ENCODE measurements around the gene KRT38. TPM values are rescaled to one million over a fixed set of nuclear protein-coding genes. Genes with fewer than 3 reads are reported as not detected.

The KRT38 gene
- not detected for total RNA-seq
- not detected for total RNA-seq (2013)

DNA sequence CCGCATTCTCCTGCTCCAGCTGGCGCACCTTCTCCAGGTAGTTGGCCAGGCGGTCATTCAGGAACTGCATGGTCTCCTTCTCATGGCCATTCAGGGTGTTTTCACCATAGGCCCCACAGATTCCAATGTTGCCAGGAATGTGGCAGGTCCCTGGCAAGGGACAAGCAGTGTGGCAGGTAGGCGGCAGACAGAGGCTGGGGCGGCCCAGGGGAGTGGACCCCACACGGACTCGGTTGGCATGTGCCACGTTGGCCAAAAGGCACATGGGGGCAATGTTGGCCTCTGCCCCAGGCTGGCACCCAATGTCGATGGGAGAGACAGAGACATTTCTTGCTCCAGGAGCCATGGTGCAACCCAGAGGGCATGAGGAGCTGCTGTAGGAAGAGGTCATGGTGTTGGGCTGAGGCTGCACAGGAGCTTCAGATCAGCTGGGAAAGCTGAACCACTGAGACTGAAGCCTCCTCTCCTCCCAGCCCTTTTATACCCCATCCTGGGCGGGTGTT is at the start of gene KRT38:
Gene KRT38 (minus strand): TSS at position 453 of the 503 bp plus-strand sequence. CDS start 62 bp downstream, at position 391.
- no peak for DNase-seq
- no peaks in the 10 kb centered on the region for H3K9me3 Mint-ChIP-seq

GRCh38 chr17:41489531-41489930 is 48.7 kb upstream of the KRT38 start, which contains the start of gene KRT36:
Gene KRT36, minus strand, starts transcription at chr17:41489910. Its CDS starts 46 bp downstream, at chr17:41489864.
- no peaks in the 10 kb centered on the region for H3K36me3 Mint-ChIP-seq
- DNase-seq (no peak), ATAC-seq (no peak)
- H3K27me3 Mint-ChIP-seq (ENCODE audit: low read depth in 2 of 2) = peaks cover 0 to 2% of the 10 kb centered on the region in 2 donors
- Histone ChIP-seq H3K27me3 (ENCODE audit: control insufficient read depth, insufficient read depth, low read length) (no peaks in the 10 kb centered on the region), H3K4me3 (ENCODE audit: low read length) (no peak within 1 kb of the TSS), H3K9me3 (ENCODE audit: control insufficient read depth, insufficient read depth, low read length) (no peaks in the 10 kb centered on the region), H3K27ac (ENCODE audit: low read length) (no peak within 1 kb of the TSS), H3K4me1 (ENCODE audit: control insufficient read depth, insufficient read depth, low read length) (peaks cover 5% of the 10 kb centered on the region), H3K36me3 (ENCODE audit: control insufficient read depth, insufficient read depth, low read length) (no peaks in the 10 kb centered on the region)
- 91% methylated on average over 12 of the region's 12 CpGs for WGBS (ENCODE audit: insufficient coverage)
- H3K27ac Mint-ChIP-seq = no peak within 1 kb of the TSS
- intact Hi-C loops (cut with micrococcal nuclease) = no loop called here
- no peaks in the 10 kb centered on the region for H3K9me3 Mint-ChIP-seq
- TF ChIP-seq, protein P1, sequence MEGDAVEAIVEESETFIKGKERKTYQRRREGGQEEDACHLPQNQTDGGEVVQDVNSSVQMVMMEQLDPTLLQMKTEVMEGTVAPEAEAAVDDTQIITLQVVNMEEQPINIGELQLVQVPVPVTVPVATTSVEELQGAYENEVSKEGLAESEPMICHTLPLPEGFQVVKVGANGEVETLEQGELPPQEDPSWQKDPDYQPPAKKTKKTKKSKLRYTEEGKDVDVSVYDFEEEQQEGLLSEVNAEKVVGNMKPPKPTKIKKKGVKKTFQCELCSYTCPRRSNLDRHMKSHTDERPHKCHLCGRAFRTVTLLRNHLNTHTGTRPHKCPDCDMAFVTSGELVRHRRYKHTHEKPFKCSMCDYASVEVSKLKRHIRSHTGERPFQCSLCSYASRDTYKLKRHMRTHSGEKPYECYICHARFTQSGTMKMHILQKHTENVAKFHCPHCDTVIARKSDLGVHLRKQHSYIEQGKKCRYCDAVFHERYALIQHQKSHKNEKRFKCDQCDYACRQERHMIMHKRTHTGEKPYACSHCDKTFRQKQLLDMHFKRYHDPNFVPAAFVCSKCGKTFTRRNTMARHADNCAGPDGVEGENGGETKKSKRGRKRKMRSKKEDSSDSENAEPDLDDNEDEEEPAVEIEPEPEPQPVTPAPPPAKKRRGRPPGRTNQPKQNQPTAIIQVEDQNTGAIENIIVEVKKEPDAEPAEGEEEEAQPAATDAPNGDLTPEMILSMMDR (IDR thresholded peaks at IDR 0.05) = no peak
- no peak within 1 kb of the TSS for H3K4me3 Mint-ChIP-seq
- no peaks in the 10 kb centered on the region for H3K4me1 Mint-ChIP-seq

More for the DNA sequence above, at the start of gene KRT38:
- H3K27ac Mint-ChIP-seq = no peak within 1 kb of the TSS
- H3K9me3 ChIP-seq (ENCODE audit: control insufficient read depth, insufficient read depth, low read length) = no peaks in the 10 kb centered on the region
- H3K4me1 Mint-ChIP-seq = no peaks in the 10 kb centered on the region
- no peak within 1 kb of the TSS for H3K27ac ChIP-seq (ENCODE audit: low read length)
- no peak within 1 kb of the TSS for H3K4me3 Mint-ChIP-seq
- H3K4me3 ChIP-seq (ENCODE audit: low read length) = no peak within 1 kb of the TSS
- H3K27me3 ChIP-seq (ENCODE audit: control insufficient read depth, insufficient read depth, low read length) = no peaks in the 10 kb centered on the region
- TF ChIP-seq, protein P1 (IDR thresholded peaks at IDR 0.05) = no peak
- 92% methylated on average over 9 of the region's 10 CpGs for WGBS (ENCODE audit: insufficient coverage)
- no peaks in the 10 kb centered on the region for H3K4me1 ChIP-seq (ENCODE audit: control insufficient read depth, insufficient read depth, low read length)
- H3K36me3 ChIP-seq (ENCODE audit: control insufficient read depth, insufficient read depth, low read length) = no peaks in the 10 kb centered on the region
- no peaks in the 10 kb centered on the region for H3K36me3 Mint-ChIP-seq
- intact Hi-C loops (cut with micrococcal nuclease) = no loop called here
- peaks cover 21 to 59% of the 10 kb centered on the region in 2 donors for H3K27me3 Mint-ChIP-seq (ENCODE audit: low read depth in 2 of 2)
- ATAC-seq = no peak

DNA sequence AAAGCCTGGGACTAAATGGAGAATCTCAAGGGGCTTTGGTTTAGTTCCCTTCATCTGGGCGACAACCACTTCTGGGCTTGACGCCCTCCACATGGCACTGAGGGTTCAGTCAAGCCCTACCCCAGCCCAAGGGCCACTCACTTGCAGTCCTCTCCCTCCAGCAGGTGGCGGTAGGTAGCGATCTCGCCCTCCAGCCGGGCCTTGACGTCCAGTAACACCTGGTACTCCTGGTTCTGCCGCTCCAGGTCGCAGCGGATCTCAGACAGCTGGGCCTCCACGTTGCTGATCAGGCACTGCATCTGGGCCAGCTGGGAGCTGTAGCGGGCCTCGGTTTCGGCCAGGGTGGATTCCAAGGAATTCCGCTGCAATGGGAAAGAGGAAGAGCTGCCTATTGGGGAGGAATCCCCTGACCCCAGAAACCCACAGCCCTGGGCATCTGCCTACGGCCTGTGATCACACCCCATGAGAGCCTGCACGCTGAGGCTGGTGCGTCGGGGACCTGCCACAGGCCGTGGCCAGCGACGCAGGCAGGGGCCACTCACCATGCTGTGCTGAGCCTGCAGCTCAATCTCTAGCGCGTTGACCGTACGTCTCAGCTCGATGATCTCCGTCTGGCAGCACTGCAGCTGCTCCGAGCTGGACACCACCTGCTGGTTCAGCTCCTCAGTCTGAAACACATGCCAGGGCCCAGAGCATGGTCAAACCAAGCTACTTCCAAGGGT is 46.2 kb upstream of the KRT38 start:
- H3K36me3 ChIP-seq (ENCODE audit: control insufficient read depth, insufficient read depth, low read length) = no peaks in the 10 kb centered on the region
- 65% methylated on average over 29 of the region's 29 CpGs for WGBS (ENCODE audit: insufficient coverage)
- Mint-ChIP-seq H3K4me3 (no peak overlapping the region), H3K9me3 (no peaks in the 10 kb centered on the region), H3K27me3 (ENCODE audit: low read depth in 2 of 2) (peaks cover 2 to 6% of the 10 kb centered on the region in 2 donors), H3K27ac (no peak overlapping the region), H3K36me3 (no peaks in the 10 kb centered on the region), H3K4me1 (no peaks in the 10 kb centered on the region)
- TF ChIP-seq, protein P1 (IDR thresholded peaks at IDR 0.05) = peak; percentile 47
- peaks cover 5% of the 10 kb centered on the region for H3K4me1 ChIP-seq (ENCODE audit: control insufficient read depth, insufficient read depth, low read length)
- no peaks in the 10 kb centered on the region for H3K9me3 ChIP-seq (ENCODE audit: control insufficient read depth, insufficient read depth, low read length)
- DNase-seq (peak in 1 of 2 donors; percentile 40), ATAC-seq (peak in 2 of 3 donors; percentile 31 to 37)
- no peak overlapping the region for H3K4me3 ChIP-seq (ENCODE audit: low read length)
- H3K27me3 ChIP-seq (ENCODE audit: control insufficient read depth, insufficient read depth, low read length) = no peaks in the 10 kb centered on the region
- H3K27ac ChIP-seq (ENCODE audit: low read length) = no peak overlapping the region
- intact Hi-C loops (cut with micrococcal nuclease) = no loop called here

Measured in natural killer cell (primary cell).